VCaP (cell line): ENCODE data around the gene HRH1.

Experiments used
- H3K27ac ChIP-seq: fragments of 450-650 bp; 2 replicates; pipeline ENCODE4 v1.5.1; 2017
- CTCF ChIP-seq: fragments of 450-650 bp; conservative IDR thresholded peaks from 2 replicates; pipeline ENCODE4 v1.5.1; 2017; ENCODE audit warnings: mild to moderate bottlenecking, moderate library complexity

The HRH1 gene

DNA sequence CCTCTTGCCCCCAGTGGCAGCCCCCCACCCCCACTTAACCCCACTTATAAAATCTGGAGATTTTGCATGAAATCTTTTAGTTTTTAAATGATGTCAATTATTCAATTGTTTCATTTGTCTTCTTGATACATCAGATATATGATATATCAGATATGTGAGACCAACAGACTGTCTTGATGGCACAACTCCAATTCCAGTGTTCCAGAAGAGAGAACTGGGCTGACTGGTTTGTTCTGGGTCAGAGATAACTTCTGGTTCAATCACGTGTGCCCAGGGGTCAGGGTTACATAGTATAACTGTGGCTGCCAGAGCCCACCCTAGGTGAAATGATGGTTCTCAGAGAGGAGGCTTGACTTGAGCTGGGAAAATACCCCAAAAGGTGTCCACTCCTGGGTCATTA lies 85.5 kb downstream of the HRH1 start:
- peak overlapping the region; percentile 52; the same call in 1 of the 2 replicates for H3K27ac ChIP-seq
- TF ChIP-seq CTCF, result no peak

GRCh38 chr3:11240496-11240895 lies 86.2 kb downstream of the HRH1 start:
- H3K27ac ChIP-seq, result peak overlapping the region; percentile 52; the same call in 1 of the 2 replicates
- TF ChIP-seq CTCF, result no peak

- no peak overlapping the region for H3K27ac ChIP-seq
- no peak for TF ChIP-seq CTCF
These were observed 89.9 kb downstream of the HRH1 start for GRCh38 chr3:11244121-11244677.

GRCh38 chr3:11245276-11245675 lies 91.0 kb downstream of the HRH1 start:
- no peak for TF ChIP-seq CTCF
- no peak overlapping the region for H3K27ac ChIP-seq

DNA sequence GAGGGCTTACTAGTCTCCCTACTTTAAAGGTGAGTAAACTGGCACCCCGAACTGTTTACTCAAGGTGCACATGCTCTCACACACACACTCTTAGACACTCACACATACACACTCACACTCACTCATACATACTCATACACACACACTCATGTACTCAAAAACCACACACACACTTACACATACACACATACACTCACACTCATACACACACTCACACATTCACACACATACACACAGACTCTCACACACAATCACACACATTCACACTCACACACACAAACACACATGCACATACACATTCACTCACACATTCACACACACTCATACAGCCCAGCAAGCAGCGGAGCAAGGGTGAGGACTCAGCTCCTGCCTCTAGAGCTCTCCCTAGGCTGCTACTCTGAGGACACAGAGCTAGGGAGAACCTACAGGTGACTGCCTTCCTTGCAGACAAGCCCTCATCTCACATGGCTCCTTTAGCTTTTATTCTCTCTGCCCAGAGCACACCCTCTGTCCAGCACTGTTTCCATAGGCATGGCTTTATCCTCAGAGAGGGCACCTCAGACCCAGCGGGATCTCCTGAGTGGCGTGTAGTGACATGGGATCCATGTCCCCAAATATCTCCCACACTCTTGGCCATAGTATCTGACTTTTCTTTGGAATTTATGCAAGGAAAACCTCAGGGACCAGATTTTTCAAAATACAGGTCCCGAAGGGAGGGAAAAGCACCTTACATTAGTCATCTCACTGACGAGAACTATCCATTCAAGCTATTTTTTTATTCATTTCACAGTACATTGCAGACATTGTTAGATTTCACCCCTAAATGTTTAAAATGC lies 91.8 kb downstream of the HRH1 start:
- no peak for TF ChIP-seq CTCF
- H3K27ac ChIP-seq, result no peak overlapping the region

GRCh38 chr3:11246663-11246970 lies 92.3 kb downstream of the HRH1 start:
- no peak overlapping the region for H3K27ac ChIP-seq
- no peak for TF ChIP-seq CTCF

DNA sequence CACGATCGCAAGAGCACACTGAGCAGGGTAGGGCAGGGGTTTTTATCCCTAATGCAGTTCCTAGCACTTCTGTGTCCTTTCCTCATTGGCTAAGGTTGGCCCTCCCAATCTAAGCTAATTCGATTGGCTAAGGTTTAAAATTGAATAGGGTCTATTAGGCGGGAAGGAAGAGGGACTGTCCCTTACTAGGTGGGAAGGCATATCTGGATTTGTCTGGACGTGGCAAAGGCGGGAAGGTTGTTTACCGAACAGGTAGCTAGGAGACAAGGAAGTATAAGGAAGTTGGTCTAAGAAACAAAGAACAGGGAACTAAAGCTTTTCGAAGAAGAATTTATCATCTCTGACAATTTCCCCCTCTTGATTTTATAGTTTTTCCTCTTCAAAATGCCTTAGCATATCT lies 93.1 kb downstream of the HRH1 start:
- no peak for TF ChIP-seq CTCF
- H3K27ac ChIP-seq, result no peak overlapping the region
